ENCODE measurements around the gene ITPK1.

DNA sequence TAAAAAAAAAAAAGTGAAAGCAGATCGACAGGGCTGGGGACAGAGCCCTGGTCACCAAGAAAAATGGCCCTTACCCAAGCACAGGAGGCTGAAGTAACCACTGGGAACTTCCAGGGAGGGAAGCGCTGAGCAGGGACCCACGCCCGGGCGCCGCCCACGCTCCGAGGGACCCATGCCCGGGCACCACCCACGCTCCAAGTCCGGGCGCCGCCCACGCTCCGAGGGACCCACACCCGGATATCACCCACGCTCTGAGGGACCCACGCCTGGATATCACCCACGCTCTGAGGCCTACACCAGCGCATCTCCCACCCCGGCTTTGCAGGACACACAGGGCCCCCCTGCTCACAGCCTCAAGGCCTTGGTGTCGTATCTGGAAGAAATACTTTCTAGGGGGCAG, 167.1 kb downstream of the ITPK1 start:
- TF ChIP-seq FOSL2 (IDR thresholded peaks at IDR 0.05): no peak
- no peak for TF ChIP-seq FOSL2 (CRISPR knock-in tag; IDR thresholded peaks at IDR 0.05)
- no peak for TF ChIP-seq KDM1A (IDR thresholded peaks at IDR 0.05; ENCODE audit: low read depth)
- TF ChIP-seq CTCF (IDR thresholded peaks at IDR 0.05): no peak
- no peak for TF ChIP-seq EP300 (IDR thresholded peaks at IDR 0.05)
- no peak for TF ChIP-seq SMC3 (IDR thresholded peaks at IDR 0.05)
- TF ChIP-seq BHLHE40 (IDR thresholded peaks at IDR 0.05; ENCODE audit: low read depth, low read length): no peak
